ENCODE data around the gene CDK14. TPM values are rescaled to one million over a fixed set of nuclear protein-coding genes. Genes with fewer than 3 reads are reported as not detected.

Gene CDK14
- total RNA-seq, 2 experiments from 2014 or later = 0.05 to 0.27 TPM

DNA sequence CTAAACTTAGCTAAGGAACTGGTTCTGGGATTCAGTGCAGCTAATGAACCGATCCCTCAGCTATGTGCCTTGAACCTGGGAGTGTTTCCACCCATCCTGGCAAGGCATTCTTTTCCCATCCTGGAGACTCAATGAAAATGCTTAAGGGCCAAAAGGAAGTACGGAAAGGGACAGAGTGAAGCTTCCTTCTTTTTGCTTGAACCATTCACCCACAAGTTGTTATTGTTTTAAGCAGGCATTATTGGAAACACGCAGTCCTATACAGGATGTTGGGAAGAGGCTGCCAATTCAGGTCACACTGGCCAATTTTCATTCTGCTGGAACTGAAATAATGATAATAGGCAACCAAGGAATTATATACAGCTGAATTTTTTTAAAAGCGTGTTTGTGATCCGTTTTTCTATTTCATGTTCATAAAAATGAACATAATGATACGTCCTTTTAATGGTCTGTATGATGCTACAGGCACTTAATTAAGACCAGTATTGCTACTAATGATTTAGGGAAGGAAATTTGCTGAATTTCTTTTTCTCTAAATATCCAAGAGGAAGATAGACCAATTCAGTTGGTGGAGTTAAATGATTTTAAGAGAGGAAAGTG, 610.3 kb downstream of the CDK14 start:
- no peak overlapping the region for H3K4me3 Mint-ChIP-seq
- ATAC-seq (no peak), DNase-seq (no peak)
- CTCF ChIA-PET = no interaction called here
- no peaks in the 10 kb centered on the region for H3K4me1 Mint-ChIP-seq (ENCODE audit: low read depth)
- H3K9me3 Mint-ChIP-seq = peaks cover 1% of the 10 kb centered on the region
- POLR2A ChIA-PET = no interaction called here
- no peak for TF ChIP-seq CTCF (IDR thresholded peaks at IDR 0.05)
- peaks cover 1% of the 10 kb centered on the region for H3K27me3 Mint-ChIP-seq
- no peak overlapping the region for H3K27ac Mint-ChIP-seq
- intact Hi-C loops (cut with micrococcal nuclease) = no loop called here
- no peaks in the 10 kb centered on the region for H3K36me3 Mint-ChIP-seq (ENCODE audit: low read depth)

DNA sequence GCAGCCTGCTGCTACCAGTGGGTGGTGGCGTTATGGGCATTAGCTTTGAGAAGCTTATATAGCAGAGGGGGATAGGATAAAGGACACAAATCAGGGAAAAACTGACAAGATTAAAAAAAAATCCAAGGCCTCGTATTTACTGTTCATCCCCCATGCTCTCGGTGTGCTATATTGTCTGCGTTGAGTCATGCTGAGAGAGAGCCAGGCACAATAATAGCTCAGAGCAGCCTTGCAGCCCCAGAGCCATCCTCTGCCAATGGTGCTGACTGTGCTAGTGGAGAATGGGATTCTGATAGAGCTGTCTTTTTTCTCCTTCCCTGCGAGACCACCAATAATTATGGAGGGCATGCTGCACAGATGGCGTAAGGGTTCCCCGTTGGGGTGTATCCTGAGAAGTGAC, 616.5 kb downstream of the CDK14 start:
- ATAC-seq (no peak), DNase-seq (no peak)
- Mint-ChIP-seq H3K36me3 (ENCODE audit: low read depth) (no peaks in the 10 kb centered on the region), H3K4me1 (ENCODE audit: low read depth) (no peaks in the 10 kb centered on the region), H3K27me3 (no peaks in the 10 kb centered on the region), H3K4me3 (no peak overlapping the region), H3K9me3 (no peaks in the 10 kb centered on the region), H3K27ac (no peak overlapping the region)
- CTCF ChIA-PET = no interaction called here
- intact Hi-C loops (cut with micrococcal nuclease) = no loop called here
- no peak for TF ChIP-seq CTCF (IDR thresholded peaks at IDR 0.05)
- POLR2A ChIA-PET = no interaction called here

GRCh38 chr7:91226411-91226810, 630.3 kb downstream of the CDK14 start:
- Mint-ChIP-seq H3K27ac (no peak overlapping the region), H3K9me3 (no peaks in the 10 kb centered on the region), H3K27me3 (no peaks in the 10 kb centered on the region), H3K4me1 (ENCODE audit: low read depth) (no peaks in the 10 kb centered on the region), H3K4me3 (no peak overlapping the region), H3K36me3 (ENCODE audit: low read depth) (no peaks in the 10 kb centered on the region)
- CTCF ChIA-PET = no interaction called here
- TF ChIP-seq CTCF (IDR thresholded peaks at IDR 0.05) = no peak
- no peak for DNase-seq
- intact Hi-C loops (cut with micrococcal nuclease) = no loop called here
- ATAC-seq = no peak
- POLR2A ChIA-PET = no interaction called here

DNA sequence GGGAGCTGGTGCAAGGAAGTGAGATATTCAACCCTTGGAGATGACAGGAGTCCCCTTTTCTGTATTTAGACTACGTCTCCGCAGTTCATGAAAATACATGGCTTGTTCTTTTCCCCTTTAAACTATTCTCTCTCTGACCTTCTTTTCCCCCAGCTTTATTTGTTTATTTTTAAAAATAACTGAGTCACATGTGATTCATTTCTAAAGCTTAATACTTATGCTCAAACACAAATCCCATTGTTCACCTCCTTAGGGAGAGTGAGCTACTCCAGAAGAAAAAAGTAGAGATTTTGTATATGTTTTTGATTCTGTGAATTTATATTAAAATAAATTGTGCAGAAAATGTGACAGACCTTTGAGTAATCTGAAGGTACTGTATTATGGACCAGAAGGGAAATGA, 632.2 kb downstream of the CDK14 start:
- no peak for DNase-seq
- no peak overlapping the region for H3K4me3 Mint-ChIP-seq
- no peaks in the 10 kb centered on the region for H3K36me3 Mint-ChIP-seq (ENCODE audit: low read depth)
- no peak for ATAC-seq
- POLR2A ChIA-PET = interaction anchor here (0.6 kb wide), 1 partner anchor 70 kb away, joined by 3 read pairs; no protein-coding TSS in a partner anchor
- no peak overlapping the region for H3K27ac Mint-ChIP-seq
- no peaks in the 10 kb centered on the region for H3K4me1 Mint-ChIP-seq (ENCODE audit: low read depth)
- CTCF ChIA-PET = no interaction called here
- H3K9me3 Mint-ChIP-seq = no peaks in the 10 kb centered on the region
- intact Hi-C loops (cut with micrococcal nuclease) = no loop called here
- H3K27me3 Mint-ChIP-seq = no peaks in the 10 kb centered on the region
- no peak for TF ChIP-seq CTCF (IDR thresholded peaks at IDR 0.05)

GRCh38 chr7:91228927-91229558, 632.9 kb downstream of the CDK14 start:
- Mint-ChIP-seq H3K4me3 (no peak overlapping the region), H3K27me3 (peaks cover under 1% of the 10 kb centered on the region), H3K27ac (no peak overlapping the region), H3K36me3 (ENCODE audit: low read depth) (no peaks in the 10 kb centered on the region), H3K9me3 (no peaks in the 10 kb centered on the region), H3K4me1 (ENCODE audit: low read depth) (no peaks in the 10 kb centered on the region)
- ATAC-seq = no peak
- POLR2A ChIA-PET = no interaction called here
- intact Hi-C loops (cut with micrococcal nuclease) = no loop called here
- no peak for DNase-seq
- no peak for TF ChIP-seq CTCF (IDR thresholded peaks at IDR 0.05)
- CTCF ChIA-PET = no interaction called here
